AG04449 (cell line): ENCODE results near the gene C1orf35.

Experiments used
- CTCF ChIA-PET: fragments of 350-600 bp; formaldehyde crosslinking; extraction: SDS; loops from one replicate; lab custom pipeline; 2021; ENCODE audit warnings: antibody characterized with exemption; lab: Yijun Ruan, JAX
- POLR2A ChIA-PET: fragments of 400-600, 350-600 bp; formaldehyde crosslinking; extraction: SDS; loops from one replicate; lab custom pipeline; 2020; ENCODE audit warnings: antibody characterized with exemption, inconsistent platforms; lab: Yijun Ruan, JAX
- DNase-seq: peaks from one replicate; pipeline ENCODE4 v3.0.0-alpha.2; 2010; ENCODE audit warnings: low read depth, low spot score
- H3K4me3 ChIP-seq: 2 replicates; pipeline ENCODE4 v1.5.1; 2011; ENCODE audit warnings: low read depth, mild to moderate bottlenecking, control low read depth, low read length
- TF ChIP-seq, protein P1 (sequence below): IDR thresholded peaks from one replicate; pipeline ENCODE4 v1.5.1; 2011; ENCODE audit warnings: mild to moderate bottlenecking, moderate library complexity, low read length, control low read depth, inconsistent platforms; ENCODE audit not compliant: insufficient read depth; ENCODE audit errors: missing control alignments

The C1orf35 gene

DNA sequence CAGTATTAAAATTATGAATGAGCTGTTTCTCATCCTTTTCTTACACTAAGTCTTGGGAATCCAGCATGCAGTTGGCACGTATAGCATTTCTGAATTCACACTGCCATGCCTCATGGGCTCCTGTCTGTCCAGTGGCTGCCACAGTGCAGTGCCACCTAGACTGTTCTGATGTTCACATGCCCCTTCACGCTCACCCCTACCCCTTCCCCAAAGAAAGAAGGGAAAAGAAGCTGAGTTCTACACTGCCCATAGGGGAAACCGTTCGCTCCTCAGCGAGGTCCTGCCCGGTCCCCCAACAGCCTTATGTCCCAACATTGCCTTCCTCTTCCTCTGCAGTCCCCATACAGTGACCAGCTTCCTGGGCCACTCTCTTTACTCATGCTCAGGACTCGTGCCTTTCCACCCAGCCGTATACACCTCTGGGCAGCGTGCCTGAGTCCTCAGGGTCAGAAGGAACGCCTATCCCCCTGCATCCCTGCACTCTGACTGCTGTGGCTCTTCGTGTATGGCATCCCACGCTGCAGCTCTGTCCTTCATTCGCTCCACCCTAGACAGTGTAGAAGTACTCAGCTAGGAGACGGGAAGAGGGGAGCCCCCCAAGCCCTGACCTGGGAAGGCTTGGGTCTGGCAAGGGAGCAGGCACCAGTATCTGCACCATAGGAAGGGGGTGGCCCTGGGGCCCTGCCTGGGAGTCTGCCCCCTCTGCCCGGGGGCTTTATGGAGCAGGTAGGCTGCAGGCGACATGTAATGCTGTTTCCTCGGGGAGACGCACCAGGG lies 44.8 kb downstream of the C1orf35 start:
- DNase-seq: no peak
- POLR2A ChIA-PET: no interaction called here
- TF ChIP-seq, protein P1, sequence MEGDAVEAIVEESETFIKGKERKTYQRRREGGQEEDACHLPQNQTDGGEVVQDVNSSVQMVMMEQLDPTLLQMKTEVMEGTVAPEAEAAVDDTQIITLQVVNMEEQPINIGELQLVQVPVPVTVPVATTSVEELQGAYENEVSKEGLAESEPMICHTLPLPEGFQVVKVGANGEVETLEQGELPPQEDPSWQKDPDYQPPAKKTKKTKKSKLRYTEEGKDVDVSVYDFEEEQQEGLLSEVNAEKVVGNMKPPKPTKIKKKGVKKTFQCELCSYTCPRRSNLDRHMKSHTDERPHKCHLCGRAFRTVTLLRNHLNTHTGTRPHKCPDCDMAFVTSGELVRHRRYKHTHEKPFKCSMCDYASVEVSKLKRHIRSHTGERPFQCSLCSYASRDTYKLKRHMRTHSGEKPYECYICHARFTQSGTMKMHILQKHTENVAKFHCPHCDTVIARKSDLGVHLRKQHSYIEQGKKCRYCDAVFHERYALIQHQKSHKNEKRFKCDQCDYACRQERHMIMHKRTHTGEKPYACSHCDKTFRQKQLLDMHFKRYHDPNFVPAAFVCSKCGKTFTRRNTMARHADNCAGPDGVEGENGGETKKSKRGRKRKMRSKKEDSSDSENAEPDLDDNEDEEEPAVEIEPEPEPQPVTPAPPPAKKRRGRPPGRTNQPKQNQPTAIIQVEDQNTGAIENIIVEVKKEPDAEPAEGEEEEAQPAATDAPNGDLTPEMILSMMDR: no peak
- CTCF ChIA-PET: interaction anchor here (1.0 kb wide), 1 partner anchor 12 kb away, joined by 4 read pairs; no protein-coding TSS in a partner anchor
- H3K4me3 ChIP-seq: no peak overlapping the region
